Mesendoderm (in vitro differentiated cells): ENCODE measurements around the gene AP4B1.

Experiments
- DNase-seq: peaks from one replicate; pipeline ENCODE4 v3.0.0; 2013
- H2AK5ac ChIP-seq: 2 replicates; pipeline ENCODE4 v1.6.1; 2013; ENCODE audit warnings: low read length, inconsistent platforms
- H2BK120ac ChIP-seq: 2 replicates; pipeline ENCODE4 v1.6.1; 2013; ENCODE audit warnings: low read depth, mild to moderate bottlenecking, low read length, moderate library complexity, mixed read lengths
- H2BK15ac ChIP-seq: replicated peaks from 2 replicates; pipeline ENCODE4 v1.6.1; 2013; ENCODE audit warnings: low read depth, mild to moderate bottlenecking, moderate library complexity
- H2BK5ac ChIP-seq: 2 replicates; pipeline ENCODE4 v1.6.1; 2013; ENCODE audit warnings: low read length, inconsistent platforms
- H3K18ac ChIP-seq: 2 replicates; pipeline ENCODE4 v1.6.1; 2013; ENCODE audit warnings: mild to moderate bottlenecking, low read length, mixed read lengths
- H3K23ac ChIP-seq: one replicate; pipeline ENCODE4 v1.6.1; 2013; ENCODE audit warnings: low read length
- H3K27ac ChIP-seq: 2 replicates; pipeline ENCODE4 v1.5.1; 2013; ENCODE audit warnings: low read depth, mild to moderate bottlenecking, inconsistent platforms, low read length, moderate library complexity
- H3K27me3 ChIP-seq: 2 replicates; pipeline ENCODE4 v1.6.1; 2013; ENCODE audit warnings: low read length, control low read depth, mild to moderate bottlenecking, inconsistent platforms; ENCODE audit not compliant: insufficient read depth, poor library complexity
- H3K36me3 ChIP-seq: 2 replicates; pipeline ENCODE4 v1.6.1; 2013; ENCODE audit warnings: low read length, inconsistent platforms; ENCODE audit not compliant: control insufficient read depth, insufficient read depth
- H3K4ac ChIP-seq: one replicate; pipeline ENCODE4 v1.6.1; 2013; ENCODE audit warnings: low read depth, mild to moderate bottlenecking, low read length, moderate library complexity
- H3K4me1 ChIP-seq: 2 replicates; pipeline ENCODE4 v1.6.1; 2013; ENCODE audit warnings: low read depth, low read length, inconsistent platforms; ENCODE audit not compliant: control insufficient read depth
- H3K4me2 ChIP-seq: 2 replicates; pipeline ENCODE4 v1.6.1; 2013; ENCODE audit warnings: low read length
- H3K4me3 ChIP-seq: 2 replicates; pipeline ENCODE4 v1.5.1; 2013; ENCODE audit warnings: mild to moderate bottlenecking, low read length
- H3K56ac ChIP-seq: one replicate; pipeline ENCODE4 v1.6.1; 2013; ENCODE audit warnings: low read length
- H3K79me1 ChIP-seq: 2 replicates; pipeline ENCODE4 v1.6.1; 2013; ENCODE audit warnings: low read length, inconsistent platforms
- H3K79me2 ChIP-seq: 2 replicates; pipeline ENCODE4 v1.6.1; 2013; ENCODE audit warnings: mild to moderate bottlenecking, low read length; ENCODE audit not compliant: control insufficient read depth, insufficient read depth
- H3K9ac ChIP-seq: 2 replicates; pipeline ENCODE4 v1.6.1; 2013; ENCODE audit warnings: low read length, inconsistent platforms
- H4K5ac ChIP-seq: one replicate; pipeline ENCODE4 v1.6.1; 2013; ENCODE audit warnings: low read length
- H4K8ac ChIP-seq: one replicate; pipeline ENCODE4 v1.6.1; 2013; ENCODE audit warnings: low read depth, mild to moderate bottlenecking, control low read depth, low read length, moderate library complexity
- WGBS: extraction: QIAGEN DNeasy Blood & Tissue Kit; methylation state at CpG from one replicate; pipeline ENCODE4 v1.1.7; 2013; ENCODE audit warnings: low lambda C conversion rate, missing lambda C conversion rate; ENCODE audit not compliant: insufficient coverage; ENCODE audit errors: extremely low coverage; 5-methylcytosine and 5-hydroxymethylcytosine counted together

Gene AP4B1

DNA sequence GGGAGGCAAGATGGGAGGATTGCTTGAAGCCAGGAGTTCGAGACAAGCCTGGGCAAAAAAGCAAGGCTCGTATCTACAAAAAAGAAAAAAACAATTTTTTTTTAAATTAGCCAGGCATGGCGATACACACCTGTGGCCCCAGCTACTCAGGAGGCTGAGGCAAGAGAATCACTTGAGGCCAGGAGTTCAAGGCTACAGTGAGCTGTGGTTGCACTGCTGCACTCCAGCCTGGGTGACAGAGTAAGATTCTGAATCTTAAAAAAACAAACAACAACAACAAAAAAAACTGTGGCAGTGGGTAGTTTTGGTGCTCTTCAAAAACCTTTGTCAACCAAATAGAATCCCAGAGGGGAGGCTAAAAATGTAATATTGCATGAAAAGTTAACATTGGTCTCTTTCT lies 33.8 kb downstream of the AP4B1 start:
- H3K27me3 ChIP-seq: no peaks in the 10 kb centered on the region
- H3K4ac ChIP-seq: no peak overlapping the region
- no peak overlapping the region for H3K56ac ChIP-seq
- H4K5ac ChIP-seq: no peak overlapping the region
- H3K79me2 ChIP-seq: no peaks in the 10 kb centered on the region
- no peak overlapping the region for H2BK120ac ChIP-seq
- H3K23ac ChIP-seq: no peak overlapping the region
- no peak overlapping the region for H3K4me3 ChIP-seq
- H3K4me1 ChIP-seq: no peaks in the 10 kb centered on the region
- H3K18ac ChIP-seq: no peak overlapping the region
- no peaks in the 10 kb centered on the region for H3K79me1 ChIP-seq
- H2BK5ac ChIP-seq: no peak overlapping the region
- no peak overlapping the region for H3K27ac ChIP-seq
- H3K9ac ChIP-seq: no peak overlapping the region
- H3K4me2 ChIP-seq: no peak overlapping the region
- no peaks in the 10 kb centered on the region for H3K36me3 ChIP-seq
- DNase-seq: no peak
- H2BK15ac ChIP-seq: no peak overlapping the region
- H4K8ac ChIP-seq: no peak overlapping the region
- WGBS: no CpG with 5 or more reads among the region's 3 CpGs
- no peak overlapping the region for H2AK5ac ChIP-seq

DNA sequence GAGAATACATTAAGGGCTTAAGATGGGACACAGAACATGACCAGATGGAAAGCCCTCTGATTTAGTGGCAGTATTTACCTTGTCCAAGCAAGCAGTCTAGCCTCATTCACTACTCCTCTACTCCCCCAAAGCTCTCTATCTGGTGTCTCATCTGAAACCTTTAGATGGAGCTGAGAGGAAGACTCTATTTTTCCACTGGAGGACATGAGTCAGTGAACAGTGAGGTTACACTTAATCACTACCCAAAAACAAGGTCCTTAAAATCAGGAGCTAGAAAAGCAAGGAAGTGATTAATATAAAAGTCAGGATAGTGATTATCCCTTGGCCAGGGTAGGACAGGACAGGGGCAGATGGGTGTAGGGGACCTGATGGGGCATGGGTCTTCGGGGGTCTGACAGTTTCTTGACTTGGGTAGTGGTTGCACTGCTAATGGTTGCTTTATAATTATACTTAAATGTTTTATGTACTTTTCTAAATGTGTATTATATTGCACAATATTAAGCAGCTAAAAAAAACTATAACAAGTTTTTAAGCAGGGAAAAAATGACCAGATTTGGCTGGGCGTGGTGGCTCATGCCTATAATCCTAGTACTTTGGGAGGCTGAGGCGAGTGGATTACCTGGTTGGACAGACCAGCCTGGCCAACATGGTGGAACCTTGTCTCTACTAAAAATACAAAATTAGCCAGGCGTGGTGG lies 36.1 kb downstream of the AP4B1 start:
- Histone ChIP-seq H2BK120ac (no peak overlapping the region), H3K79me1 (no peaks in the 10 kb centered on the region), H2AK5ac (no peak overlapping the region), H3K56ac (no peak overlapping the region), H3K27ac (no peak overlapping the region), H3K4me1 (no peaks in the 10 kb centered on the region), H3K4ac (no peak overlapping the region), H3K4me2 (no peak overlapping the region), H3K36me3 (no peaks in the 10 kb centered on the region), H3K4me3 (no peak overlapping the region), H3K18ac (no peak overlapping the region), H3K23ac (no peak overlapping the region), H2BK5ac (no peak overlapping the region), H3K9ac (no peak overlapping the region), H4K5ac (no peak overlapping the region), H3K79me2 (no peaks in the 10 kb centered on the region), H2BK15ac (no peak overlapping the region), H3K27me3 (no peaks in the 10 kb centered on the region), H4K8ac (no peak overlapping the region)
- no peak for DNase-seq
- no CpG with 5 or more reads among the region's 4 CpGs for WGBS

DNA sequence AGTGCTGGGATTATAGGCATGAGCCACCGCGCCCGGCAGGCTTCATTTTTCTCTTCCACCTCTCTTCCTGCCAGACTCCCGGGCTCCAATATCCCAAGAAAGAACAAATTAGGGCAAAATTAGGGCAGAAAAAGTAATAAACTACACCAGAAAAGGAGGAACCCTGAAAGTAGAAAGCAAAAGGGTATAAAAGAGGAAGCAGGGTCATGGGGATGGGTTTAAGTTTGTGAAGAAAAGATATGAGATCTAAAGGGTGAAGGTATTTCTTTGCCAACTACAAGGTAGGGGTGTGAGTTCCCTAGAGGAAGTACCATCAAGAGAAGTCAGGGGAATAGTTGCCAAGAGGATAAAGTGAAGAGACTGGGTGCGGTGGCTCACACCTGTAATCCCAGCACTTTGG lies 43.0 kb downstream of the AP4B1 start:
- H3K18ac ChIP-seq: no peak overlapping the region
- no peaks in the 10 kb centered on the region for H3K79me1 ChIP-seq
- no peak overlapping the region for H3K4me3 ChIP-seq
- H3K4ac ChIP-seq: no peak overlapping the region
- H2BK120ac ChIP-seq: no peak overlapping the region
- H2BK15ac ChIP-seq: no peak overlapping the region
- no CpG with 5 or more reads among the region's 5 CpGs for WGBS
- no peaks in the 10 kb centered on the region for H3K36me3 ChIP-seq
- no peak for DNase-seq
- H3K27ac ChIP-seq: no peak overlapping the region
- H3K23ac ChIP-seq: no peak overlapping the region
- no peak overlapping the region for H3K9ac ChIP-seq
- no peak overlapping the region for H2BK5ac ChIP-seq
- no peaks in the 10 kb centered on the region for H3K79me2 ChIP-seq
- H4K5ac ChIP-seq: no peak overlapping the region
- no peak overlapping the region for H3K4me2 ChIP-seq
- no peaks in the 10 kb centered on the region for H3K4me1 ChIP-seq
- H3K56ac ChIP-seq: no peak overlapping the region
- no peaks in the 10 kb centered on the region for H3K27me3 ChIP-seq
- no peak overlapping the region for H2AK5ac ChIP-seq
- H4K8ac ChIP-seq: no peak overlapping the region

DNA sequence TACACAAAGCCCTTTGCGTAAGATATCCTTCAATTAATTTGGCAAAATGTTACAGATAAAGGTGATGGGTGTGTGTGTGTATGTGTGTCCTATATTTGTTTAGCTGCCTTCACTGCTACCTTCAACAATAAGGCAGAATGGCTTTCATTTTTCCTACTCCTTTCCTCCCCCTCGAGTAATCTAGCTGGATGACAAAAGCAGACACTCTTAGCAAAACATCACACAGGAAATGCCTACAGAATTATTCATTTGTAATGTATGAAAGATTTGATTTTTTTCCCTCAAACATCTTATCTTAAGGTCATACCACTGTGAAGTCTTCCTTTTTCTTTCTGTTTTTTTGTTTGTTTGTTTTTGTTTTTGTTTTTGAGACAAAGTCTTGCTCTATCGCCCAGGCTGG lies 43.7 kb downstream of the AP4B1 start:
- Histone ChIP-seq H3K4me3 (no peak overlapping the region), H3K27me3 (no peaks in the 10 kb centered on the region)

DNA sequence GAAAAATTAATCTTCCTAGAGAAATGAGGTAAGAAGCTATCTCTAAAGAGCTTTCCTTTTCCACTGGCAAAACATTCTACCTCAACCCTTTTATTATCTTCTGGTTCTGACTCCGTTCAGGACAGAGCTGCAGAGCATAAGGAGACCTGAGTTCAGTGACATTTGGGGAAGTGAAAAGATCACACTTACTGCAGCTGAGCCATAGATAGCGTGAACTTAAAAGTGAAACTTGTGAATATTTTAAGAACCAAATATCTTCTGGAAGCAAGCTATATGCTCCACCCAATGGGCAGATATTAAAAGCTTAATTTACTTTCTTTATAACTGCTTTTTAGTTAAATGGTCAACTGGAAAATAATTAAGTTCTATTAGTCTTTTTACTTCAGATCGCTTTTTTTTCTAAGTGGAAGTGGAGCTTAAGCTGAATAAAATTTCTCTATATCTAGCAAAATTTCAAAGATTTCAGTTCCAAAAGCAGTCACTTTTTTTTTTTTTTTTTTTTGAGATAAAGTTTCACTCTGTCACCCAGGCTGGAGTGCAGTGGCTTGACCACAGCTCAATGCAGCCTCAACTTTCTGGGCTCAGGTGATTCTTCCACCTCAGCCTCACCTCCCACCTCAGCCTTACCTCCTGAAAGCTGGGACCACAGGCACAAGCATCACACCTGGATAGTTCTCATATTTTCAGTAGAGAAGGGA lies 45.0 kb downstream of the AP4B1 start:
- Histone ChIP-seq H3K27me3 (no peaks in the 10 kb centered on the region), H3K36me3 (no peaks in the 10 kb centered on the region), H3K4me1 (no peaks in the 10 kb centered on the region), H3K18ac (no peak overlapping the region), H3K9ac (no peak overlapping the region), H4K5ac (no peak overlapping the region), H3K4ac (no peak overlapping the region), H2AK5ac (no peak overlapping the region), H3K4me2 (no peak overlapping the region), H3K23ac (no peak overlapping the region), H4K8ac (no peak overlapping the region), H2BK15ac (no peak overlapping the region), H3K79me1 (no peaks in the 10 kb centered on the region), H3K27ac (no peak overlapping the region), H3K56ac (no peak overlapping the region), H2BK5ac (no peak overlapping the region), H3K4me3 (no peak overlapping the region), H3K79me2 (no peaks in the 10 kb centered on the region), H2BK120ac (no peak overlapping the region)
- WGBS: no CpG with 5 or more reads among the region's 3 CpGs
- DNase-seq: no peak

More for the DNA sequence above, 43.7 kb downstream of the AP4B1 start:
- Histone ChIP-seq H2AK5ac (no peak overlapping the region), H3K79me2 (no peaks in the 10 kb centered on the region), H3K27ac (no peak overlapping the region), H3K79me1 (no peaks in the 10 kb centered on the region), H2BK120ac (no peak overlapping the region), H4K8ac (no peak overlapping the region), H3K23ac (no peak overlapping the region), H2BK15ac (no peak overlapping the region), H2BK5ac (no peak overlapping the region), H3K4ac (no peak overlapping the region), H3K4me1 (no peaks in the 10 kb centered on the region), H4K5ac (no peak overlapping the region), H3K56ac (no peak overlapping the region), H3K36me3 (no peaks in the 10 kb centered on the region), H3K18ac (no peak overlapping the region), H3K4me2 (no peak overlapping the region), H3K9ac (no peak overlapping the region)
- no CpG with 5 or more reads among the region's 3 CpGs for WGBS
- no peak for DNase-seq
